SK-N-SH (cell line): Measurements from ENCODE around the gene PPP1R3F. TPM values are rescaled to one million over a fixed set of nuclear protein-coding genes. Genes with fewer than 3 reads are reported as not detected.

Source experiments
- CTCF ChIA-PET: fragments of 300-600, 350-600 bp; formaldehyde crosslinking; extraction: SDS; loops from one replicate; lab custom pipeline; 2021; lab: Yijun Ruan, JAX
- POLR2A ChIA-PET: fragments of 350-600 bp; sonication (Branson Sonifier 250); formaldehyde crosslinking; extraction: SDS; loops from one replicate; lab custom pipeline; 2020; ENCODE audit warnings: antibody characterized with exemption, inconsistent platforms; lab: Yijun Ruan, JAX
- DNase-seq: peaks from one replicate; pipeline ENCODE4 v3.0.0; 2012
- H2AFZ ChIP-seq: fragments of 200-600 bp; sonication (generic); 2 replicates; pipeline ENCODE4 v1.8.1; 2016; ENCODE audit warnings: antibody characterized with exemption, mild to moderate bottlenecking, low read depth
- H3F3A ChIP-seq: fragments of 200-600 bp; sonication (generic); replicated peaks from 2 replicates; pipeline ENCODE3; 2016; ENCODE audit warnings: antibody characterized with exemption, mild to moderate bottlenecking; ENCODE audit not compliant: insufficient read depth
- H3K27ac ChIP-seq, 2 experiments: fragments of 200-500 bp in 1 of 2; fragments of 200-600 bp in 1 of 2; sonication (Bioruptor generic) in 1 of 2; sonication (generic), shearing (Covaris generic) in 1 of 2; 2 replicates each; pipeline versions ENCODE4 v1.5.1 to v1.6.1; 2014 to 2016; ENCODE audit warnings: low read depth in 2 of 2, inconsistent platforms in 1 of 2, low read length in 1 of 2, mild to moderate bottlenecking in 1 of 2, mixed read lengths in 1 of 2
- H3K27me3 ChIP-seq: fragments of 200-600 bp; sonication (generic), shearing (Covaris generic); 2 replicates; pipeline ENCODE4 v1.6.1; 2016; ENCODE audit warnings: mixed run types; ENCODE audit not compliant: insufficient read depth
- H3K36me3 ChIP-seq, 2 experiments: fragments of 200-500 bp in 1 of 2; fragments of 200-600 bp in 1 of 2; sonication (Bioruptor generic) in 1 of 2; sonication (generic) in 1 of 2; replicated peaks in 1 of 2; 2 replicates each; pipeline versions ENCODE3 to v1.5.1; 2014 to 2016; ENCODE audit warnings: low read length in 1 of 2, mild to moderate bottlenecking in 1 of 2; ENCODE audit not compliant: insufficient read depth in 2 of 2, control insufficient read depth in 1 of 2
- H3K4me1 ChIP-seq, 2 experiments: fragments of 200-500 bp in 1 of 2; fragments of 200-600 bp in 1 of 2; sonication (Bioruptor generic) in 1 of 2; sonication (generic), shearing (Covaris generic) in 1 of 2; 2 replicates each; pipeline versions ENCODE4 v1.5.1 to v1.6.1; 2014 to 2016; ENCODE audit warnings: low read depth in 1 of 2, low read length in 1 of 2, mixed run types in 1 of 2; ENCODE audit not compliant: insufficient read depth in 2 of 2, control insufficient read depth in 1 of 2
- H3K4me2 ChIP-seq: fragments of 200-600 bp; sonication (generic), shearing (Covaris generic); 2 replicates; pipeline ENCODE4 v1.6.1; 2017; ENCODE audit warnings: mixed run types
- H3K4me3 ChIP-seq, 2 experiments: fragments of 200-500 bp in 1 of 2; fragments of 200-600 bp in 1 of 2; sonication (Bioruptor generic) in 1 of 2; sonication (generic), shearing (Covaris generic) in 1 of 2; 2 replicates each; pipeline versions ENCODE4 v1.5.1 to v1.8.1; 2014 to 2016; ENCODE audit warnings: low read depth in 2 of 2, inconsistent platforms in 1 of 2, low read length in 1 of 2, mild to moderate bottlenecking in 1 of 2, mixed read lengths in 1 of 2, moderate library complexity in 1 of 2
- H3K79me2 ChIP-seq: fragments of 200-600 bp; sonication (generic); 2 replicates; pipeline ENCODE4 v1.8.1; 2017; ENCODE audit warnings: mild to moderate bottlenecking; ENCODE audit not compliant: insufficient read depth
- H3K9ac ChIP-seq: fragments of 200-600 bp; sonication (generic); 2 replicates; pipeline ENCODE4 v1.6.1; 2017; ENCODE audit warnings: mixed run types
- H3K9me2 ChIP-seq: fragments of 200-600 bp; sonication (generic); 2 replicates; pipeline ENCODE4 v1.6.1; 2017; ENCODE audit warnings: mixed run types
- H3K9me3 ChIP-seq: fragments of 200-600 bp; sonication (generic); 2 replicates; pipeline ENCODE4 v1.6.1; 2017; ENCODE audit warnings: mixed run types, mild to moderate bottlenecking, moderate library complexity
- H4K20me1 ChIP-seq: fragments of 200-600 bp; sonication (generic); 2 replicates; pipeline ENCODE4 v1.6.1; 2017; ENCODE audit warnings: mild to moderate bottlenecking, mixed run types; ENCODE audit not compliant: insufficient read depth
- CHD2 ChIP-seq: fragments of 150-350 bp; IDR thresholded peaks from 2 replicates; pipeline ENCODE4 v1.6.1; 2018; ENCODE audit warnings: low read length; ENCODE audit not compliant: partially characterized antibody
- ELF1 ChIP-seq: IDR thresholded peaks from 2 replicates; pipeline ENCODE4 v1.4.0; 2012
- EP300 ChIP-seq, 2 experiments: IDR thresholded peaks; 2 replicates each; pipeline versions ENCODE4 v1.4.0 to v1.6.1; 2012; ENCODE audit warnings: borderline replicate concordance in 1 of 2, low read depth in 1 of 2, low read length in 1 of 2
- FOSL2 ChIP-seq: IDR thresholded peaks from 2 replicates; pipeline ENCODE4 v1.4.0; 2012; ENCODE audit warnings: low read depth, mild to moderate bottlenecking, moderate library complexity, borderline replicate concordance
- FOXJ3 ChIP-seq: sonication (generic); formaldehyde crosslinking; IDR thresholded peaks from 2 replicates; pipeline ENCODE4 v1.5.1; 2020; ENCODE audit warnings: mild to moderate bottlenecking, missing genetic modification reagents
- GABPA ChIP-seq: IDR thresholded peaks from 2 replicates; pipeline ENCODE4 v1.4.0; 2012; ENCODE audit warnings: low read depth, mild to moderate bottlenecking
- NRF1 ChIP-seq: IDR thresholded peaks from 2 replicates; pipeline ENCODE4 v1.6.1; 2012; ENCODE audit warnings: low read depth, mild to moderate bottlenecking, low read length
- PBX3 ChIP-seq: IDR thresholded peaks from 2 replicates; pipeline ENCODE4; 2012
- RCOR1 ChIP-seq: fragments of 150-350 bp; IDR thresholded peaks from 2 replicates; pipeline ENCODE4 v1.6.1; 2017; ENCODE audit warnings: antibody characterized with exemption, low read length
- REST ChIP-seq: IDR thresholded peaks from 2 replicates; pipeline ENCODE4 v1.6.1; 2012; ENCODE audit warnings: mild to moderate bottlenecking, low read depth, low read length, moderate library complexity
- RXRA ChIP-seq: IDR thresholded peaks from 2 replicates; pipeline ENCODE4 v1.4.0; 2012; ENCODE audit warnings: low read depth, mild to moderate bottlenecking, borderline replicate concordance
- SMC3 ChIP-seq: IDR thresholded peaks from 2 replicates; pipeline ENCODE4 v1.6.1; 2012; ENCODE audit warnings: low read depth, low read length, improper control_type of control experiment
- TCF12 ChIP-seq: IDR thresholded peaks from 2 replicates; pipeline ENCODE4 v1.4.0; 2012
- TEAD4 ChIP-seq: IDR thresholded peaks from 2 replicates; pipeline ENCODE4 v1.4.0; 2012; ENCODE audit warnings: mild to moderate bottlenecking, borderline replicate concordance; ENCODE audit not compliant: insufficient read depth
- USF2 ChIP-seq: fragments of 150-350 bp; IDR thresholded peaks from 2 replicates; pipeline ENCODE4 v1.6.1; 2017; ENCODE audit warnings: antibody characterized with exemption, low read length, low read depth, borderline replicate concordance
- YY1 ChIP-seq: IDR thresholded peaks from 2 replicates; pipeline ENCODE4 v1.4.0; 2012; ENCODE audit warnings: low read depth, mild to moderate bottlenecking
- WGBS: methylation state at CpG from one replicate; pipeline ENCODE4 v1.1.6; 2017; ENCODE audit warnings: low lambda C conversion rate; 5-methylcytosine and 5-hydroxymethylcytosine counted together
- polyA plus RNA-seq, 3 experiments: library from polyadenylated mRNA; depleted of rRNA; stranded (reverse); fragments of >200 nt; gene quantifications; 2 replicates each; pipeline ENCODE4 v1.2.3, GENCODE V29; 2012
- TF ChIP-seq, protein P1 (sequence below): fragments of 200-600 bp; sonication (generic); IDR thresholded peaks from 2 replicates; pipeline ENCODE4 v1.6.1; 2017; ENCODE audit warnings: antibody characterized with exemption, mild to moderate bottlenecking, moderate library complexity
- TF ChIP-seq, protein P2 (sequence below): fragments of 150-350 bp; IDR thresholded peaks from 2 replicates; pipeline ENCODE4 v1.6.1; 2016; ENCODE audit warnings: mild to moderate bottlenecking, low read depth, low read length
- TF ChIP-seq, protein P3 (sequence below): IDR thresholded peaks from 2 replicates; pipeline ENCODE4 v1.4.0; 2012; ENCODE audit warnings: low read depth

The PPP1R3F gene
- polyA plus RNA-seq, 1 of the 3 experiments (the other 2 are of a cell fraction): 6.2 TPM

- TF ChIP-seq, protein P1, sequence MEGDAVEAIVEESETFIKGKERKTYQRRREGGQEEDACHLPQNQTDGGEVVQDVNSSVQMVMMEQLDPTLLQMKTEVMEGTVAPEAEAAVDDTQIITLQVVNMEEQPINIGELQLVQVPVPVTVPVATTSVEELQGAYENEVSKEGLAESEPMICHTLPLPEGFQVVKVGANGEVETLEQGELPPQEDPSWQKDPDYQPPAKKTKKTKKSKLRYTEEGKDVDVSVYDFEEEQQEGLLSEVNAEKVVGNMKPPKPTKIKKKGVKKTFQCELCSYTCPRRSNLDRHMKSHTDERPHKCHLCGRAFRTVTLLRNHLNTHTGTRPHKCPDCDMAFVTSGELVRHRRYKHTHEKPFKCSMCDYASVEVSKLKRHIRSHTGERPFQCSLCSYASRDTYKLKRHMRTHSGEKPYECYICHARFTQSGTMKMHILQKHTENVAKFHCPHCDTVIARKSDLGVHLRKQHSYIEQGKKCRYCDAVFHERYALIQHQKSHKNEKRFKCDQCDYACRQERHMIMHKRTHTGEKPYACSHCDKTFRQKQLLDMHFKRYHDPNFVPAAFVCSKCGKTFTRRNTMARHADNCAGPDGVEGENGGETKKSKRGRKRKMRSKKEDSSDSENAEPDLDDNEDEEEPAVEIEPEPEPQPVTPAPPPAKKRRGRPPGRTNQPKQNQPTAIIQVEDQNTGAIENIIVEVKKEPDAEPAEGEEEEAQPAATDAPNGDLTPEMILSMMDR: no peak
- TF ChIP-seq REST: no peak
- no peak for TF ChIP-seq RCOR1
- no peak for TF ChIP-seq NRF1
- TF ChIP-seq, all 33 proteins: peak for 0
Observed at GRCh38 chrX:49250066-49250465, 19.5 kb upstream of the PPP1R3F start (continued).

DNA sequence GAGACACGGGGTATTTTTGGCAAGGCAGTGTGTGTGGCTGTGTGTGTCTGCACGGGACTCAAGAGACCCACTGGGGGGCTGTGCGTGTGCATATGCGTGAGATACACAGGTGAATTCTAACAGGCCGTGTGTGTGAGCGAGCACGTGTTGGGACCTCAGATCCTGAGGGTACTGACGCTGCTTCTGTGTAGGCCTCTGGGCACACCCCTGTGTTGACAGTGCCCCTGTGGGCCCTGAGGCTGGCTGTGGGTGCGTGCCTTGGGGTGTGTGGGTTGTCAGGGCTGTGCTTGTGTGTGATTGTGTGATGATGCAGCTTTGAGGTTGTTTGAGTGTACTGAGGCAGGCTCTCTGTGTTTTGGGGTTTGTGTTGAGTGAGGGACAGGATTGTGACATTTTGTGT, 19.0 kb upstream of the PPP1R3F start:
- POLR2A ChIA-PET: no interaction called here
- Histone ChIP-seq H3K79me2 (no peaks in the 10 kb centered on the region), H3K9me2 (no peaks in the 10 kb centered on the region), H3K4me2 (no peak overlapping the region), H3K9ac (no peak overlapping the region), H4K20me1 (no peaks in the 10 kb centered on the region), H2AFZ (no peak overlapping the region), H3K36me3 (no peaks in the 10 kb centered on the region), H3K4me1 (no peaks in the 10 kb centered on the region; a peak in 1 of 4 replicates), H3K27me3 (no peaks in the 10 kb centered on the region), H3F3A (no peaks in the 10 kb centered on the region), H3K27ac (no peak overlapping the region), H3K4me3 (no peak overlapping the region), H3K9me3 (no peaks in the 10 kb centered on the region)
- CTCF ChIA-PET: no interaction called here
- no peak for DNase-seq
- WGBS: 45% methylated on average over 8 of the region's 9 CpGs
- TF ChIP-seq ELF1: no peak
- TF ChIP-seq SMC3: no peak
- TF ChIP-seq, protein P2, sequence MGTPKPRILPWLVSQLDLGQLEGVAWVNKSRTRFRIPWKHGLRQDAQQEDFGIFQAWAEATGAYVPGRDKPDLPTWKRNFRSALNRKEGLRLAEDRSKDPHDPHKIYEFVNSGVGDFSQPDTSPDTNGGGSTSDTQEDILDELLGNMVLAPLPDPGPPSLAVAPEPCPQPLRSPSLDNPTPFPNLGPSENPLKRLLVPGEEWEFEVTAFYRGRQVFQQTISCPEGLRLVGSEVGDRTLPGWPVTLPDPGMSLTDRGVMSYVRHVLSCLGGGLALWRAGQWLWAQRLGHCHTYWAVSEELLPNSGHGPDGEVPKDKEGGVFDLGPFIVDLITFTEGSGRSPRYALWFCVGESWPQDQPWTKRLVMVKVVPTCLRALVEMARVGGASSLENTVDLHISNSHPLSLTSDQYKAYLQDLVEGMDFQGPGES: no peak
- TF ChIP-seq, protein P3, sequence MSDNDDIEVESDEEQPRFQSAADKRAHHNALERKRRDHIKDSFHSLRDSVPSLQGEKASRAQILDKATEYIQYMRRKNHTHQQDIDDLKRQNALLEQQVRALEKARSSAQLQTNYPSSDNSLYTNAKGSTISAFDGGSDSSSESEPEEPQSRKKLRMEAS: no peak
- no peak for TF ChIP-seq REST
- TF ChIP-seq CHD2: no peak
- TF ChIP-seq EP300 (IDR thresholded peaks at IDR 0.05; ENCODE audit: borderline replicate concordance in 1 of 2, low read depth in 1 of 2, low read length in 1 of 2): no peak
- no peak for TF ChIP-seq RCOR1
- TF ChIP-seq FOXJ3 (CRISPR knock-in tag): no peak
- no peak for TF ChIP-seq FOSL2
- no peak for TF ChIP-seq USF2
- TF ChIP-seq NRF1: no peak
- no peak for TF ChIP-seq PBX3
- TF ChIP-seq GABPA: no peak
- TF ChIP-seq TEAD4: no peak
- TF ChIP-seq YY1: no peak
- no peak for TF ChIP-seq RXRA
- TF ChIP-seq TCF12: no peak
